Effector memory CD8-positive, alpha-beta T cell (primary cell): ENCODE data around the gene RAI14.
"Not testable (repeated sequence)": the region's sequence is repeated elsewhere in the genome, so short reads cannot be mapped to it uniquely, and the experiment has no call there.

ENCODE experiments used
- ATAC-seq: fragments of 150-1000 bp; cut with Tn5 transposase; replicated peaks from 2 replicates; pipeline ENCODE4 v1.10.0; 2021; ENCODE audit warnings: mild to moderate bottlenecking, moderate library complexity
- DNase-seq, 3 experiments: peaks; one replicate each; pipeline ENCODE4 v3.0.0; 2021
- H3K27ac Mint-ChIP-seq, 2 donors: one replicate each; pipeline ENCODE4 v1.8.0; 2022; ENCODE audit warnings: mild to moderate bottlenecking in 2 of 2, mixed read lengths in 2 of 2, moderate library complexity in 2 of 2
- H3K27me3 Mint-ChIP-seq, 2 donors: one replicate each; pipeline ENCODE4 v1.8.0; 2022; ENCODE audit warnings: mixed read lengths in 2 of 2
- H3K36me3 Mint-ChIP-seq: one replicate; pipeline ENCODE4 v1.8.0; 2022; ENCODE audit warnings: mild to moderate bottlenecking, moderate library complexity, mixed read lengths; ENCODE audit not compliant: insufficient read depth
- H3K4me1 Mint-ChIP-seq, 2 donors: one replicate each; pipeline ENCODE4 v1.8.0; 2022; ENCODE audit warnings: low read depth in 2 of 2, mixed read lengths in 2 of 2
- H3K4me3 Mint-ChIP-seq, 2 donors: one replicate each; pipeline ENCODE4 v1.8.0; 2022; ENCODE audit warnings: mild to moderate bottlenecking in 2 of 2, mixed read lengths in 2 of 2, moderate library complexity in 2 of 2
- H3K9me3 Mint-ChIP-seq, 2 donors: one replicate each; pipeline ENCODE4 v1.8.0; 2022; ENCODE audit warnings: mixed read lengths in 2 of 2

Gene RAI14

GRCh38 chr5:34772267-34773098 lies 116.4 kb downstream of the RAI14 start:
- no peak overlapping the region for H3K27ac Mint-ChIP-seq
- no peak overlapping the region for H3K4me3 Mint-ChIP-seq
- no peaks in the 10 kb centered on the region for H3K4me1 Mint-ChIP-seq
- peaks cover 0 to 19% of the 10 kb centered on the region in 2 donors for H3K9me3 Mint-ChIP-seq
- H3K36me3 Mint-ChIP-seq: no peaks in the 10 kb centered on the region
- no peak for DNase-seq
- ATAC-seq: no peak
- H3K27me3 Mint-ChIP-seq: peaks cover 34 to 45% of the 10 kb centered on the region in 2 donors

GRCh38 chr5:34774139-34774538 lies 118.0 kb downstream of the RAI14 start:
- H3K9me3 Mint-ChIP-seq: peaks cover 0 to 19% of the 10 kb centered on the region in 2 donors
- H3K27ac Mint-ChIP-seq: no peak overlapping the region
- no peaks in the 10 kb centered on the region for H3K36me3 Mint-ChIP-seq
- ATAC-seq (no peak), DNase-seq (no peak)
- peaks cover 34 to 45% of the 10 kb centered on the region in 2 donors for H3K27me3 Mint-ChIP-seq
- no peak overlapping the region for H3K4me3 Mint-ChIP-seq
- H3K4me1 Mint-ChIP-seq: no peaks in the 10 kb centered on the region

GRCh38 chr5:34774678-34775077 lies 118.5 kb downstream of the RAI14 start:
- H3K4me3 Mint-ChIP-seq, H3K36me3 Mint-ChIP-seq, H3K4me1 Mint-ChIP-seq, ATAC-seq, H3K27ac Mint-ChIP-seq, DNase-seq: not testable (repeated sequence)
- peaks cover 34 to 45% of the 10 kb centered on the region in 2 donors for H3K27me3 Mint-ChIP-seq
- peaks cover 0 to 19% of the 10 kb centered on the region in 2 donors for H3K9me3 Mint-ChIP-seq

- Mint-ChIP-seq H3K4me3 (no peak overlapping the region), H3K27me3 (peaks cover 27 to 34% of the 10 kb centered on the region in 2 donors), H3K4me1 (no peaks in the 10 kb centered on the region), H3K27ac (no peak overlapping the region), H3K9me3 (peaks cover 0 to 19% of the 10 kb centered on the region in 2 donors), H3K36me3 (no peaks in the 10 kb centered on the region)
- ATAC-seq (no peak), DNase-seq (no peak)
Observed at GRCh38 chr5:34775886-34776285, 119.8 kb downstream of the RAI14 start.

GRCh38 chr5:34778091-34778850 lies 122.1 kb downstream of the RAI14 start:
- peaks cover 17 to 19% of the 10 kb centered on the region in 2 donors for H3K27me3 Mint-ChIP-seq
- H3K4me3 Mint-ChIP-seq: no peak overlapping the region
- H3K9me3 Mint-ChIP-seq: peaks cover 4 to 19% of the 10 kb centered on the region in 2 donors
- no peak for ATAC-seq
- DNase-seq: no peak
- H3K4me1 Mint-ChIP-seq: no peaks in the 10 kb centered on the region
- H3K27ac Mint-ChIP-seq: no peak overlapping the region
- H3K36me3 Mint-ChIP-seq: no peaks in the 10 kb centered on the region

GRCh38 chr5:34783892-34784291 lies 127.8 kb downstream of the RAI14 start:
- DNase-seq, H3K36me3 Mint-ChIP-seq, H3K9me3 Mint-ChIP-seq, H3K4me1 Mint-ChIP-seq, H3K4me3 Mint-ChIP-seq, ATAC-seq, H3K27ac Mint-ChIP-seq: not testable (repeated sequence)
- peaks cover 6 to 21% of the 10 kb centered on the region in 2 donors for H3K27me3 Mint-ChIP-seq

GRCh38 chr5:34787035-34787434 lies 130.9 kb downstream of the RAI14 start:
- peaks cover 0 to 7% of the 10 kb centered on the region in 2 donors for H3K9me3 Mint-ChIP-seq
- no peaks in the 10 kb centered on the region for H3K4me1 Mint-ChIP-seq
- H3K27ac Mint-ChIP-seq: no peak overlapping the region
- H3K27me3 Mint-ChIP-seq: peaks cover 13 to 27% of the 10 kb centered on the region in 2 donors
- DNase-seq: no peak
- H3K36me3 Mint-ChIP-seq: no peaks in the 10 kb centered on the region
- no peak overlapping the region for H3K4me3 Mint-ChIP-seq
- ATAC-seq: no peak

GRCh38 chr5:34789021-34789531 lies 132.9 kb downstream of the RAI14 start:
- Mint-ChIP-seq H3K9me3 (peaks cover 0 to 7% of the 10 kb centered on the region in 2 donors), H3K4me3 (no peak overlapping the region), H3K36me3 (no peaks in the 10 kb centered on the region), H3K27me3 (peaks cover 19 to 27% of the 10 kb centered on the region in 2 donors), H3K4me1 (no peaks in the 10 kb centered on the region), H3K27ac (no peak overlapping the region)
- no peak for ATAC-seq
- DNase-seq: no peak

- no peaks in the 10 kb centered on the region for H3K4me1 Mint-ChIP-seq
- H3K36me3 Mint-ChIP-seq: no peaks in the 10 kb centered on the region
- DNase-seq (no peak), ATAC-seq (no peak)
- H3K27me3 Mint-ChIP-seq: peaks cover 19 to 27% of the 10 kb centered on the region in 2 donors
- H3K4me3 Mint-ChIP-seq: no peak overlapping the region
- peaks cover 0 to 7% of the 10 kb centered on the region in 2 donors for H3K9me3 Mint-ChIP-seq
- no peak overlapping the region for H3K27ac Mint-ChIP-seq
Observed at GRCh38 chr5:34789639-34790038, 133.5 kb downstream of the RAI14 start.

- Mint-ChIP-seq H3K4me3 (no peak overlapping the region), H3K36me3 (no peaks in the 10 kb centered on the region), H3K4me1 (no peaks in the 10 kb centered on the region), H3K9me3 (peaks cover 0 to 7% of the 10 kb centered on the region in 2 donors), H3K27ac (no peak overlapping the region), H3K27me3 (peaks cover 19 to 27% of the 10 kb centered on the region in 2 donors)
- ATAC-seq (no peak), DNase-seq (no peak)
Observed at GRCh38 chr5:34790069-34790468, 133.9 kb downstream of the RAI14 start.

- ATAC-seq: no peak
- no peak for DNase-seq
Observed at GRCh38 chr5:34791761-34792244, 135.7 kb downstream of the RAI14 start.

GRCh38 chr5:34802834-34803563 lies 146.9 kb downstream of the RAI14 start:
- ATAC-seq: no peak
- Mint-ChIP-seq H3K27me3 (peaks cover 21 to 38% of the 10 kb centered on the region in 2 donors), H3K4me1 (no peaks in the 10 kb centered on the region), H3K4me3 (no peak overlapping the region), H3K36me3 (peaks cover 4% of the 10 kb centered on the region), H3K27ac (no peak overlapping the region), H3K9me3 (no peaks in the 10 kb centered on the region)
- DNase-seq: no peak

More at GRCh38 chr5:34791761-34792244, 135.7 kb downstream of the RAI14 start:
- H3K9me3 Mint-ChIP-seq: peaks cover 0 to 7% of the 10 kb centered on the region in 2 donors
- H3K36me3 Mint-ChIP-seq: peaks cover 2% of the 10 kb centered on the region
- H3K4me1 Mint-ChIP-seq: no peaks in the 10 kb centered on the region
- H3K27me3 Mint-ChIP-seq: peaks cover 16 to 19% of the 10 kb centered on the region in 2 donors
- no peak overlapping the region for H3K4me3 Mint-ChIP-seq
- no peak overlapping the region for H3K27ac Mint-ChIP-seq
